Upper lobe of right lung (tissue), 1 donor: Measurements from ENCODE around the gene ABLIM2. TPM values are rescaled to one million over a fixed set of nuclear protein-coding genes. Genes with fewer than 3 reads are reported as not detected.

Experiments used
- ATAC-seq: fragments of 200-7000 bp; cut with Tn5 transposase; one replicate; pipeline ENCODE4 v1.9.1; 2020; ENCODE audit warnings: mild to moderate bottlenecking, moderate library complexity
- DNase-seq: peaks from one replicate; pipeline ENCODE4 v3.0.0-alpha.2; 2020
- H3K27ac ChIP-seq: fragments of 200-600 bp; one replicate; pipeline ENCODE4 v1.8.0; 2022
- H3K27me3 ChIP-seq: fragments of 200-600 bp; one replicate; pipeline ENCODE4 v1.8.0; 2022; ENCODE audit warnings: mild to moderate bottlenecking
- H3K36me3 ChIP-seq: fragments of 200-600 bp; one replicate; pipeline ENCODE4 v1.8.0; 2022
- H3K4me1 ChIP-seq: fragments of 200-600 bp; one replicate; pipeline ENCODE4 v1.8.0; 2022
- H3K4me3 ChIP-seq: fragments of 200-600 bp; one replicate; pipeline ENCODE4 v1.8.0; 2022; ENCODE audit warnings: mild to moderate bottlenecking
- H3K9me3 ChIP-seq: fragments of 200-600 bp; one replicate; pipeline ENCODE4 v1.8.0; 2022
- intact Hi-C: fragments of 100-400 bp; cut with DNase I; formaldehyde crosslinking; loops from one replicate; pipeline ENCODE4 v1.11.0; 2022
- total RNA-seq: library from RNA; stranded (reverse); fragmentation: NEBNext Ultra II Directional; extraction: Animal tissue kit (Norgen Biotek cat#: 25700); gene quantifications from one replicate; pipeline ENCODE4 v1.2.1, GENCODE V29; 2021
- TF ChIP-seq, protein P1 (sequence below): fragments of 200-600 bp; IDR thresholded peaks from one replicate; pipeline ENCODE4 v1.8.0; 2022; ENCODE audit warnings: antibody characterized with exemption
- donor health status: DM: no; HTN: yes; CAD: no; lungs with severe emphysema.

The ABLIM2 gene
- total RNA-seq, 1 donor from 2014 or later: 12.7 TPM

DNA sequence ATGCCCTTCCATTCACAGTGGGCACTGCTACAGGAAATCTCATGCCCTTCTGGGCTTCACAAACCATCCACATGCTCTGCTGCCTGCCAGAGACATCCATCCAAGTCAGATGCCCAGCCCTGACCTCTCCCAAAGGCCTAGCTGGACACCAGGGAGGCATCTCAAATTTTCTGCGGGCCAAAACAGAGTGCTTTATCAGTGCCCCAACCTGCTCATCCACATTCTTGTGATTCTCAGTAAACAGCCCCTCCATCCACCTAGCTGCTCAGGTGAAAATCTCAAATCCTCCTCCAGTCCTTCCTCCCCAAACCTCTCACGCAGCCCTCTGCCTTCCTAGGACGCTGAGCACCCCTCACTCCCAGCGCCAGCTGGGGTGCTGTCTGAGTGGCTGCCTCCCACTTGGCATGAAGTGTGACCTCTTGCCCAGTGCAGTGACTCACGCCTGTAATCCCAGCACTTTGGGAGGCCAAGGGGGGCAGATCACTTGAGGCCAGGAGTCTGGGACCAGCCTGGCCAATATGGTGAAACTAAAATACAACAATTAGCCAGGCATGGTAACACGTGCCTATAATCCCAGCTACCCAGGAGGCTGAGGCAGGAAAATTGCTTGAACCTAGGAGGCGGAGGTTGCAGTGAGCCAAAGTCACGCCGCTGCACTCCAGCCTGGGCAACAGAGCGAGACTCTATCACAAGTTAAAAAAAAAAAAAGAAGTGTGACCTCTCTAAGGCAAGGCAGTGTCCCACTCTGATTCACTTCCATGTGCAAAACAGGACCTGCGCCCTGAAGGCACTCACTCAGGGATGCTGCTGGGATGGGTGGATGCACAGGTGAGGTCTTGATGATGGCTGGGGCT is 217.3 kb downstream of the ABLIM2 start:
- Histone ChIP-seq H3K4me1 (peaks cover 17% of the 10 kb centered on the region), H3K36me3 (no peaks in the 10 kb centered on the region), H3K9me3 (no peaks in the 10 kb centered on the region), H3K4me3 (no peak overlapping the region), H3K27me3 (no peaks in the 10 kb centered on the region), H3K27ac (no peak overlapping the region)
- intact Hi-C loops: no loop called here
- TF ChIP-seq, protein P1, sequence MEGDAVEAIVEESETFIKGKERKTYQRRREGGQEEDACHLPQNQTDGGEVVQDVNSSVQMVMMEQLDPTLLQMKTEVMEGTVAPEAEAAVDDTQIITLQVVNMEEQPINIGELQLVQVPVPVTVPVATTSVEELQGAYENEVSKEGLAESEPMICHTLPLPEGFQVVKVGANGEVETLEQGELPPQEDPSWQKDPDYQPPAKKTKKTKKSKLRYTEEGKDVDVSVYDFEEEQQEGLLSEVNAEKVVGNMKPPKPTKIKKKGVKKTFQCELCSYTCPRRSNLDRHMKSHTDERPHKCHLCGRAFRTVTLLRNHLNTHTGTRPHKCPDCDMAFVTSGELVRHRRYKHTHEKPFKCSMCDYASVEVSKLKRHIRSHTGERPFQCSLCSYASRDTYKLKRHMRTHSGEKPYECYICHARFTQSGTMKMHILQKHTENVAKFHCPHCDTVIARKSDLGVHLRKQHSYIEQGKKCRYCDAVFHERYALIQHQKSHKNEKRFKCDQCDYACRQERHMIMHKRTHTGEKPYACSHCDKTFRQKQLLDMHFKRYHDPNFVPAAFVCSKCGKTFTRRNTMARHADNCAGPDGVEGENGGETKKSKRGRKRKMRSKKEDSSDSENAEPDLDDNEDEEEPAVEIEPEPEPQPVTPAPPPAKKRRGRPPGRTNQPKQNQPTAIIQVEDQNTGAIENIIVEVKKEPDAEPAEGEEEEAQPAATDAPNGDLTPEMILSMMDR: no peak
- DNase-seq (no peak), ATAC-seq (no peak)

DNA sequence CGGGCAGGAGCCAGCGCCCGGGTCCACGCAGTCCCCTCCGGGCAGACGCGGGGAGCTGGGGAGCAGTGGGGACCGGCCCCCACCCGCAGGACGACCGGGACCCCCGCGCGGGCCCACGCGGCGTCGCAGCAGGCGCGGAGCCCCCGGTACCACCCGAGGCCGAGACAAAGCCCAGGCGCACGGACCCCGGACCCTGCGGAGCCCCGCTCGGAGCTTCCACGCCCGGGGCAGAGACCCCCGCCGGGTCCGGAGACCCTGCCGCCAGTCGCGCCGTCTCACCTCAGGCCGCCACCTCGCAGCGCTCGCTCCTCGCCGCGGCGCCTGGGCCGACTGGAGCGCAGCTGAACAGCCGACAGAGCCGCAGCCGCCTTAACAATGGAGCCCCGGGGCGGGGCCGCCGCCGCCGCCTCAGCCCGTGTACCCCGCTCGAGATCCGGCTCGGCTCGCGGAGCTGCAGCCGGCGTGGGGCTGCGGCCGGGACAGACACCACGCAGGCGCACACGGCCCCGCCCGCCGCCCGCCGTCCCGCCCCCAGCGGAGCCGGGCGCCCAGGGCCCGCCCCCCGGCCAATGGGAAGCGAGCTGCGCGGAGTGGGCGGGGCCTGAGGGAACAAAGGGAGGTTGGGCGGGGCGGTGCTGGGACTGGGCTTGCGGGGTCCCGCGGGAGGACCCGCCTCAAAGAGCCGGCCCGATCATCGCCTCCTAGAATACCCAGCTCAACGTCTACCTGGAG is 219.1 kb downstream of the ABLIM2 start, which contains the start of gene AFAP1:
Gene AFAP1 (minus strand): TSS at position 485 of the 732 bp plus-strand sequence. CDS start 67,783 bp downstream, outside the sequence.
- H3K9me3 ChIP-seq: no peaks in the 10 kb centered on the region
- TF ChIP-seq, protein P1: no peak
- DNase-seq: peak; percentile 92
- H3K27me3 ChIP-seq: no peaks in the 10 kb centered on the region
- H3K4me1 ChIP-seq: peaks cover 17% of the 10 kb centered on the region
- H3K27ac ChIP-seq: peak within 1 kb of the TSS; percentile 91
- peak within 1 kb of the TSS; percentile 88 for H3K4me3 ChIP-seq
- intact Hi-C loops: no loop called here
- peak; percentile 98 for ATAC-seq
- no peaks in the 10 kb centered on the region for H3K36me3 ChIP-seq

DNA sequence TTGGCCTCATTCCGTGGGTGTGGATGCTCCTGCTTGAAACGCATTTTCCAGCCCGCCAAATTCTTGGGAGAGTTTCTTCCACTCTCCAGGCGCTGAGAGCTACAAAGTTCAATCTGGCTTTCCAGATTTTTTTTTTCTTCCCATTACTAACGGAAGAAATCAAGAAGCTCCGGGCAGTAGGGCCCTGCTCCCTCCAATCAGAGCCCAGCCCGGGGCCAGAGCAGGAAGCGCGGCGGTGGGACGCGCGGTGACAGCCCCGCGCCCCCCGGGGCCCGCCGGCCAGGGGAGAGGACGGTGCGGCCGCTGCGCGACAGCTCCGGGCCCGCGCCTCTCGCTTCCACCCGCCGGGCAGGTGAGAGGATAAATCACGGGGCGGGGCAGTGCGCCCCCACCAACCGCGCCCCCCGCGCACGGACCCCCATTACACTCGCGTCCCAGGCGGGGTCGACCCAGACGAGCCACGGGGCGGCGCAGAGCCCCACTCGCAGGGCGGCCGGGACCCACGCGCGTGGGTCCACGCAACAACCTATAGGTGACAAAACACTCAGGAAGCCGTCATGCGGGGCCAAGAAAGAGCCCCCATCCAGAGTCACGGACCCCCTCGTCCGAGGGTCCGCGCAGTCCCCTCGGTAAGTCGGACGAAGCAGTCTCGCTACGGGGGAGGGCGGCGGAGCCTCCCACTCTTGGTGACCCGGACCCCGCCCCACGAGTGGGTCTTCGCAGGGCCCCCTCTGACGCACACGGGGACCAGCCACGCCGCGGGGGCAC is 219.8 kb downstream of the ABLIM2 start:
- no peaks in the 10 kb centered on the region for H3K36me3 ChIP-seq
- intact Hi-C loops: no loop called here
- H3K9me3 ChIP-seq: no peaks in the 10 kb centered on the region
- no peak for DNase-seq
- peak overlapping the region; percentile 91 for H3K27ac ChIP-seq
- H3K27me3 ChIP-seq: no peaks in the 10 kb centered on the region
- peaks cover 17% of the 10 kb centered on the region for H3K4me1 ChIP-seq
- peak; percentile 42 for ATAC-seq
- peak overlapping the region; percentile 88 for H3K4me3 ChIP-seq
- TF ChIP-seq, protein P1: no peak

DNA sequence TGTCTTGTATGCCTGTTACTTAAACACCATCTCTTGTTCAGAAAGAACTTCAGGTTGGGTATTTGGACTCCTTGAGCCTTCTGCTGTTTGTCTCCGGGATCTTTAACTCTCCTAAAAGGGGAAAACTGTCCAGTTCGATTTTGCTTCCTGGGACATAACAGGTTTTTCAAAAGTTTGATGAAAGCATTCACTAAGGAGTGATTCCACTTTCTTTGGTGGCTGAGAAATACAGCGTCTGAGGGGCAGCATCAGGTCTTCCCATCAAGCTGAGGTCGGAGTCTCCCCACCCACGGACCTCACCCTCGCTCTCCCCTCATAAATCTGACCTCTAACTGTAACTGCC is 220.4 kb downstream of the ABLIM2 start:
- Histone ChIP-seq H3K4me1 (peaks cover 17% of the 10 kb centered on the region), H3K27ac (peak overlapping the region; percentile 91), H3K27me3 (no peaks in the 10 kb centered on the region), H3K9me3 (no peaks in the 10 kb centered on the region), H3K36me3 (no peaks in the 10 kb centered on the region), H3K4me3 (peak overlapping the region; percentile 88)
- intact Hi-C loops: no loop called here
- no peak for ATAC-seq
- TF ChIP-seq, protein P1: no peak
- DNase-seq: no peak

DNA sequence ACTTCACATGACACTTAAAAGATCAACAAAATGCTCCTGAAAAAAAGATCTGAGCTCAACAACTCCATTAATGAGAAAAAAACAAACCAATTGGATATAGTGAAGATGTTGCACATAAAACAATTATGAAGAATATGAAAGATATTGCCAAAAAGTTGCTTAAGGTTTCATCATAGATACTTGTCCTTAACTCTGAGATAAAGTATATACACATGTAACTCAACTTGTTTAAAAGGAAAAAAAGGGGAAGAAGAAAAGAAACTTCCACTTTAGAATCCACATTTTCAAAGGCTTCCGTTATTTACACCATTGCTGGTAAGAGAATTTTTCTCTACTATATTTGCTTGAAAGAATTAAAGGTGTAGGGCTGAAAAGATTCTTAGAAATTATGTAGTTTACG is 221.6 kb downstream of the ABLIM2 start:
- DNase-seq (no peak), ATAC-seq (no peak)
- intact Hi-C loops: no loop called here
- Histone ChIP-seq H3K27ac (no peak overlapping the region), H3K27me3 (no peaks in the 10 kb centered on the region), H3K9me3 (no peaks in the 10 kb centered on the region), H3K4me1 (peaks cover 17% of the 10 kb centered on the region), H3K36me3 (no peaks in the 10 kb centered on the region), H3K4me3 (peak overlapping the region; percentile 88)
- TF ChIP-seq, protein P1: no peak
